H1 (cell line): ENCODE data around the gene PHGDH. TPM values are rescaled to one million over a fixed set of nuclear protein-coding genes. Genes with fewer than 3 reads are reported as not detected.

Source experiments
- MAFK ChIP-seq: IDR thresholded peaks from 2 replicates; pipeline ENCODE4 v1.6.1; 2012; ENCODE audit warnings: low read depth, mild to moderate bottlenecking, improper control_type of control experiment, low read length
- polyA plus RNA-seq, 7 experiments: library from polyadenylated mRNA; depleted of rRNA in 3 of 7; stranded (reverse) in 5 of 7; unstranded in 2 of 7; fragments of >200 nt in 5 of 7; fragments of 200-250 nt in 2 of 7; gene quantifications; 1 replicate in 5 of 7; 2 replicates in 1 of 7; 4 replicates in 1 of 7; pipeline versions ENCODE4 v1.2.1 to v1.2.3, GENCODE V29; 2011 to 2013; ENCODE audit warnings: missing spikeins in 2 of 7, mixed read lengths in 2 of 7
- total RNA-seq: library from RNA; stranded (reverse); fragmentation: NEBNext Ultra II Directional; extraction: Animal tissue kit (Norgen Biotek cat#: 25700); gene quantifications from 2 replicates; pipeline ENCODE4 v1.2.1, GENCODE V29; 2021
- TF ChIP-seq, protein P1 (sequence below): fragments of 300-600 bp; sonication (generic); IDR thresholded peaks from 2 replicates; pipeline ENCODE4 v1.7.1; 2012; ENCODE audit warnings: low read length, moderate library complexity, mild to moderate bottlenecking, inconsistent platforms; ENCODE audit not compliant: insufficient replicate concordance

The PHGDH gene
- total and polyA plus RNA-seq, 2 of the 8 experiments (the other 6 are each of a cell fraction or from before 2014, with no cell fraction given) = 358 to 687 TPM

DNA sequence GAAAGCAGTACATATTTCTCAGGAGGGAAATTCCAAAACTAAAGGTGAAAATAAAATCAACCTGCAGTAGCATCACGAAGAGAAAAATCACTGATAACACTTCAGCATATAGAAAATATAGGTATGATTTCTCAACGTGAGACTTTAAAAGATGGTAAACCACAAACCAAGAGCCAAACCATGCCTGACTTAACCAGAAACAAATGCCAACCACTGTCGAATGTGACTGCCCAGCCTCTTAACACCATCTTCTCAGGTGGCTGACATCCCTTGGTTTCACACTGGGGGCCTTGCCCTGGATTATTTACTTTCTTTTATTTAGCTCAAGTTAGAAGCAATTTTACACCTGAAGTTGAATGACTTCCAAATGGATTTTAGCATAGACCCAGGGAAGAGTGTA is 46.9 kb downstream of the PHGDH start (continued):
- TF ChIP-seq, protein P1, sequence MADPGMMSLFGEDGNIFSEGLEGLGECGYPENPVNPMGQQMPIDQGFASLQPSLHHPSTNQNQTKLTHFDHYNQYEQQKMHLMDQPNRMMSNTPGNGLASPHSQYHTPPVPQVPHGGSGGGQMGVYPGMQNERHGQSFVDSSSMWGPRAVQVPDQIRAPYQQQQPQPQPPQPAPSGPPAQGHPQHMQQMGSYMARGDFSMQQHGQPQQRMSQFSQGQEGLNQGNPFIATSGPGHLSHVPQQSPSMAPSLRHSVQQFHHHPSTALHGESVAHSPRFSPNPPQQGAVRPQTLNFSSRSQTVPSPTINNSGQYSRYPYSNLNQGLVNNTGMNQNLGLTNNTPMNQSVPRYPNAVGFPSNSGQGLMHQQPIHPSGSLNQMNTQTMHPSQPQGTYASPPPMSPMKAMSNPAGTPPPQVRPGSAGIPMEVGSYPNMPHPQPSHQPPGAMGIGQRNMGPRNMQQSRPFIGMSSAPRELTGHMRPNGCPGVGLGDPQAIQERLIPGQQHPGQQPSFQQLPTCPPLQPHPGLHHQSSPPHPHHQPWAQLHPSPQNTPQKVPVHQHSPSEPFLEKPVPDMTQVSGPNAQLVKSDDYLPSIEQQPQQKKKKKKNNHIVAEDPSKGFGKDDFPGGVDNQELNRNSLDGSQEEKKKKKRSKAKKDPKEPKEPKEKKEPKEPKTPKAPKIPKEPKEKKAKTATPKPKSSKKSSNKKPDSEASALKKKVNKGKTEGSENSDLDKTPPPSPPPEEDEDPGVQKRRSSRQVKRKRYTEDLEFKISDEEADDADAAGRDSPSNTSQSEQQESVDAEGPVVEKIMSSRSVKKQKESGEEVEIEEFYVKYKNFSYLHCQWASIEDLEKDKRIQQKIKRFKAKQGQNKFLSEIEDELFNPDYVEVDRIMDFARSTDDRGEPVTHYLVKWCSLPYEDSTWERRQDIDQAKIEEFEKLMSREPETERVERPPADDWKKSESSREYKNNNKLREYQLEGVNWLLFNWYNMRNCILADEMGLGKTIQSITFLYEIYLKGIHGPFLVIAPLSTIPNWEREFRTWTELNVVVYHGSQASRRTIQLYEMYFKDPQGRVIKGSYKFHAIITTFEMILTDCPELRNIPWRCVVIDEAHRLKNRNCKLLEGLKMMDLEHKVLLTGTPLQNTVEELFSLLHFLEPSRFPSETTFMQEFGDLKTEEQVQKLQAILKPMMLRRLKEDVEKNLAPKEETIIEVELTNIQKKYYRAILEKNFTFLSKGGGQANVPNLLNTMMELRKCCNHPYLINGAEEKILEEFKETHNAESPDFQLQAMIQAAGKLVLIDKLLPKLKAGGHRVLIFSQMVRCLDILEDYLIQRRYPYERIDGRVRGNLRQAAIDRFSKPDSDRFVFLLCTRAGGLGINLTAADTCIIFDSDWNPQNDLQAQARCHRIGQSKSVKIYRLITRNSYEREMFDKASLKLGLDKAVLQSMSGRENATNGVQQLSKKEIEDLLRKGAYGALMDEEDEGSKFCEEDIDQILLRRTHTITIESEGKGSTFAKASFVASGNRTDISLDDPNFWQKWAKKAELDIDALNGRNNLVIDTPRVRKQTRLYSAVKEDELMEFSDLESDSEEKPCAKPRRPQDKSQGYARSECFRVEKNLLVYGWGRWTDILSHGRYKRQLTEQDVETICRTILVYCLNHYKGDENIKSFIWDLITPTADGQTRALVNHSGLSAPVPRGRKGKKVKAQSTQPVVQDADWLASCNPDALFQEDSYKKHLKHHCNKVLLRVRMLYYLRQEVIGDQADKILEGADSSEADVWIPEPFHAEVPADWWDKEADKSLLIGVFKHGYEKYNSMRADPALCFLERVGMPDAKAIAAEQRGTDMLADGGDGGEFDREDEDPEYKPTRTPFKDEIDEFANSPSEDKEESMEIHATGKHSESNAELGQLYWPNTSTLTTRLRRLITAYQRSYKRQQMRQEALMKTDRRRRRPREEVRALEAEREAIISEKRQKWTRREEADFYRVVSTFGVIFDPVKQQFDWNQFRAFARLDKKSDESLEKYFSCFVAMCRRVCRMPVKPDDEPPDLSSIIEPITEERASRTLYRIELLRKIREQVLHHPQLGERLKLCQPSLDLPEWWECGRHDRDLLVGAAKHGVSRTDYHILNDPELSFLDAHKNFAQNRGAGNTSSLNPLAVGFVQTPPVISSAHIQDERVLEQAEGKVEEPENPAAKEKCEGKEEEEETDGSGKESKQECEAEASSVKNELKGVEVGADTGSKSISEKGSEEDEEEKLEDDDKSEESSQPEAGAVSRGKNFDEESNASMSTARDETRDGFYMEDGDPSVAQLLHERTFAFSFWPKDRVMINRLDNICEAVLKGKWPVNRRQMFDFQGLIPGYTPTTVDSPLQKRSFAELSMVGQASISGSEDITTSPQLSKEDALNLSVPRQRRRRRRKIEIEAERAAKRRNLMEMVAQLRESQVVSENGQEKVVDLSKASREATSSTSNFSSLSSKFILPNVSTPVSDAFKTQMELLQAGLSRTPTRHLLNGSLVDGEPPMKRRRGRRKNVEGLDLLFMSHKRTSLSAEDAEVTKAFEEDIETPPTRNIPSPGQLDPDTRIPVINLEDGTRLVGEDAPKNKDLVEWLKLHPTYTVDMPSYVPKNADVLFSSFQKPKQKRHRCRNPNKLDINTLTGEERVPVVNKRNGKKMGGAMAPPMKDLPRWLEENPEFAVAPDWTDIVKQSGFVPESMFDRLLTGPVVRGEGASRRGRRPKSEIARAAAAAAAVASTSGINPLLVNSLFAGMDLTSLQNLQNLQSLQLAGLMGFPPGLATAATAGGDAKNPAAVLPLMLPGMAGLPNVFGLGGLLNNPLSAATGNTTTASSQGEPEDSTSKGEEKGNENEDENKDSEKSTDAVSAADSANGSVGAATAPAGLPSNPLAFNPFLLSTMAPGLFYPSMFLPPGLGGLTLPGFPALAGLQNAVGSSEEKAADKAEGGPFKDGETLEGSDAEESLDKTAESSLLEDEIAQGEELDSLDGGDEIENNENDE = no peak
- TF ChIP-seq MAFK = no peak
